IPS DF 4.7 (cell line): ENCODE measurements around the gene SLC10A7.
"Not testable (repeated sequence)": the region's sequence is repeated elsewhere in the genome, so short reads cannot be mapped to it uniquely, and the experiment has no call there.

Experiments used
- DNase-seq: peaks from one replicate; pipeline ENCODE4 v3.0.0-alpha.2; 2013; ENCODE audit warnings: low spot score; ENCODE audit errors: extremely low read depth

SLC10A7 gene

DNA sequence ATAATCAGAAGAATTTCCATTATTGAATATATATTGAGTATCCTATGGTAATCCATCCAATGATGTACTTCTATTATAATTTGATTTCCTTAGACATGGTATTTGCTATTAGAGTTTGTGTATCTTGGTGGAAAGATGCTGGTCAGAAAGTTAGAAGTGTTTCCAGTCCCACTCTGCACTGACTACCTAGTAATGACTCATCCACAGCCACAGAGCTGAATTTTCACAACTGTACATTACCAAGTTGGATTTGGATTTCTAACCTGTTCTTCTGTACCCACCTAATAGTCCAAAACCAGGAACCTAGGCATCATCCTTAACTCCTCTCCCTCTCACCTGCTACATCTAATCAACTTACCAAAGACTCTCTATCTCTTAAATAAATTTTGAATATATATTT lies 162.0 kb downstream of the SLC10A7 start:
- no peak for DNase-seq

DNA sequence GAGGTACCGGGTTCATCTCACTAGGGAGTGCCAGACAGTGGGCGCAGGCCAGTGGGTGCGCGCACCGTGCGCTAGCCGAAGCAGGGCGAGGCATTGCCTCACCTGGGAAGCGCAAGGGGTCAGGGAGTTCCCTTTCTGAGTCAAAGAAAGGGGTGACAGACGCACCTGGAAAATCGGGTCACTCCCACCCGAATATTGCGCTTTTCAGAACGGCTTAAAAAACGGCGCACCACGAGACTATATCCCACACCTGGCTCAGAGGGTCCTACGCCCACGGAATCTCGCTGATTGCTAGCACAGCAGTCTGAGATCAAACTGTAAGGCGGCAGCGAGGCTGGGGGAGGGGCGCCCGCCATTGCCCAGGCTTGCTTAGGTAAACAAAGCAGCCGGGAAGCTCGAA lies 171.6 kb downstream of the SLC10A7 start:
- not testable (repeated sequence) for DNase-seq

DNA sequence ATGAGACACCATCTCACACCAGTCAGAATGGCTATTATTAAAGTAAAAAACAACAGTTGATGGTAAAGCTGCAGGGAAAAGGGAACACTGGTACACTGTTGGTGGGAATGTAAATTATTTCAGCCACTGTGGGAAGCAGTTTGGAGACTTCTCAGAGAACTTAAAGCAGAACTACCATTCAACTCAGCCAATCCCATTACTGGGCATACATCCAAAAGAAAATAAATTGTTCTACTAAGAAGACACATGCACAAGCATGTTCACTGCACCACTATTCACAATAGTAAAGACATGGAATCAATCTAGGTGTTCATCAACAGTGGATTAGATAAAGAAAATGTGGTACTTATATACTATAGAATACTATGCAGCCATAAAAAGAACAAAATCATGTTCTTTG lies 172.4 kb downstream of the SLC10A7 start:
- DNase-seq, result no peak

DNA sequence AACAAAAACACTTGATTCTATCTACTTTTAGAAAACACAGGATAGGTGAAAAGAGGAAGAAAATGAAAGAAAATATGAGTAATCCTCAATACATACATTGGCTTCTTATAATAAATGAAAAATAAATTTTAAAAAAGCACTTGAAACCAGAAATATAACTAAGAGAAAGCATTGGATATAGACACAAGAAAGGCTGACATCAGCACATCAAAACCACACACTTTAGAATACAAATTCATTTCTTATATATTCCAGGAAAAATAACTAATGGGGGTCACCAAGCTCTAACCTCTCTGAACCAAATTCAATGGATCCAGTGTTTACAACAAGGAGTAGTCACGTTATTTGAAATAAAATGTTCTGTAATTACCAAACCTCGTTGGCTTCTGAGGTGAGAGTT lies 173.9 kb downstream of the SLC10A7 start:
- DNase-seq, result no peak

DNA sequence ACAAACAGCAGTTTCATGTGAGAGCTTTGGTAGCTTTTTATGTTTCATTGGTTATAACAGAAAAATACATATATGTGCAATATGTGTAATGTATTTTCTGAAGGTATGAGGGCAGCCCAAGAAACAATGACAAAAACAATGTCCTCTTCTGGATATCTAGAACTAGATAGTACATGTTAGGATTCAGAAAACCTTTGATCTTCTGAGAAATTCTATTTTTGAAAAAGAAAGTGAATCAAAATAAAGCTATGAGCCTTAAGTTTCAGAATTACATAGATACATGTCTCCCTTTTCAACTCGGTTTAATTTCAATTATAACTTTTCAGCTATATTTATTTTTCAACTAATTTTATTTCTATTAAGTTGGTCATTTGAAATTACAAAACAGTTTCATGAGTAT lies 175.5 kb downstream of the SLC10A7 start:
- DNase-seq, result no peak

DNA sequence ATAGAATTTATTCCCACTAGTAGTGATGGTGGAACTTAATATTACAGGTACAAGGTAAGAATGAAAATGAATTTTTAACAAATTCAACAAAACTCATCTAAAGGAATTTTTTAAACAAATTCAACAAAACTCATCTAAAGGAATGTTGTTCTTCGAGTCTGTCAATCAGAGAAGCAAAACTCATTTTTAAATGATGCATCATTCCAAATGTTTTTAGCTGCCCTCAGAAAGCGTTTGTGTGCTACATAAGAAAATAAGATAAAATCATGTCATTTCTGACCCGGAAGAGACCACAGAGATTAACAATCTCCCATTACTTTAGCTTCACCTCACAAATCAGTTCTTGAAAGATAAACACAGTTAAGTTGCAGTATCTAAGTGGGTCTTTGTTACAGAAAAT lies 178.0 kb downstream of the SLC10A7 start:
- DNase-seq, result no peak

DNA sequence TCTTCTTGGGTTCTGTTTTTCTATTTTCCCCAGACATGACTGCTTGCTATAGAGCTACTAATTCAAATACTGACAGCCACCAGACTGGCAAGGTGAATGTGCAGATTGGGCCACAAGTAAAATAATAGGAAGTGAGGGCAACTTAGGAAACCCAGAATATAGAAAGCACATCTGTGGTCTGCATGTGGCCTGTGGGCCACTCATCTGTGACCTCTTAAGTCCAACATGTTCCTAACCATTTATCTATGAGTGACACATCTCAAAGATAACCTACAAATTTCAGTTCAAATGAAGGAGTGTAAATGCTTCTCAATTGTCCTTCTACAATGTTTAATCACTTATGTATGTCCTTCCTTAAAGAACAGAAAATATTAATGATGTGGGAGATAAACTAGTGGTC lies 178.5 kb downstream of the SLC10A7 start:
- no peak for DNase-seq

DNA sequence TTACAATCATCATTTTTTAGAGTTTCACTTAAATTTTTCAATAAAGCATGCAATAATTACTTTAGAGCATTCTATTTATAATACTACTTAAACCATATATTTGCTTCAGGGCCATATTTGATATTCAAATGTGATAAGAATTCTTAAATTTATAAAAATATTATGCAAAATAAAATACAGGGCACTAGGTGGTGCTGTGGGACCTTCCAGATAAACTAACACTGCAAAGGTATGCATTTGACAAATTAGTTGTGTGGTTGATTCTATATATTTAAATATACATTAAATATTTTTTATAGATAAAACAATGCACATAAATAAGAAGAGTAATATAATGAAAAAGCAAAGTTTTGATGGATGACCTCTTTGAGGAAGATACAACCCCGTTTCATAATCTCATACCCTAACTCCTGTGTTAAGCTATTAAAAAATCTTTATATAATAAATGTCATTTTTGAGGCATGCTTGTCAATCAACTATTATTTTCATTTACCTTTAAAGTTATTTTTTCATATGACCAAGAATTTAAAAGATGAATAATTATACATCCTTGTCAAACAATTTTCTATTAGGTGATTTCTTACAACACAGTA lies 179.0 kb downstream of the SLC10A7 start:
- no peak for DNase-seq

DNA sequence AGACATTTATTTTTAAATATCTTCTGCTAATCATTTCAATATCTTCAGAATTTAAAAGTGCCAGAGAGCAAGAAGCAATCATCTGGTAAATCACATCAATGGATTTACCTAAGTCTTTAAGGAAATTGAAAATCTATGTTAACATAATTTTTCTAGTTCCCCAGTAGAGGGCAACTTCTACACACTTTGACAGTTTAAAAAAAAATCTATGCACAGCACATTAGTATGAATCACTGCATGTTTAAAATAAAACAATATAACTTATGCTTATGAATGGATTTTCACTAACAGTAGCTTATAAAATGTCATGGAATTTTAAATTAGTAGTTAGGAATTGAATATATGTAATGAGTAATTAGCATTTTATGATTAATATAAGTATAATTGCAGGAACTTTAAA lies 180.9 kb downstream of the SLC10A7 start:
- no peak for DNase-seq

DNA sequence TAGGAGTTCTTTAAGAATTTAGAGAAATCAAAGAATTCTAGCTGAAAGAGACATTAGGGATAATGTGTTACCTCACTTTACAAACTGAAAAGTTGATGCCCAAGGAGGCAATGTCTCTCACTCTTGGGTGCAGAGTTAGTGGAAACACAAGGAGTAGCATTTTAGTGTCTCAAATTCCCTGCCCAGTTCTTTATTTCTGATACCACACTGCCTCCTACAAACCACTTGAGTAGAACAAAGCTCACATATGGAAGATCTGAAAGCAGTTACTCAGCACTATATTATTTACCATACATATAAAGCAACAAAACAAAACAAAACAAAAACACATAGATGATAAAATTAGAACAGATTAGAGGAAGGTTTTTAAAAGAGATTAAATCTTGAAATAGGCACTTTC lies 183.2 kb downstream of the SLC10A7 start:
- no peak for DNase-seq

DNA sequence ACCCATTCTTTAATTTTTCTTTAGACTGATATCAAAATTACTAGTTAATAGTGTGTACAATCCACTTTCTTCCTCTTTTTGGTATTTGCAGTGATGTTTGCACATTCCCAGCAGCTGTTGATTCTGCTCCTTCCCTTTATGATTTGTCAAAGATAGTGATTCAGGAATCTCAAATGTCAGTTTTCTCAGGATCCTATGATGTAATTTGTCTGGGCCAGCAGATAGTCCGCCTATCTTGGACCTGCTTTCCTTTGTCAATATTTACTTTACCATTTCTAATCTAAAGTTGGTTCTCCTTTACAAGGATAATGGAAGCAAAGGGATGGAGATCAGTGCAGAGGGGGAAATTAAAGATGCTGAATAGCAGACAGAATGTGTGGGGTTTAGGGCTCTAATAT lies 185.3 kb downstream of the SLC10A7 start:
- DNase-seq, result no peak

DNA sequence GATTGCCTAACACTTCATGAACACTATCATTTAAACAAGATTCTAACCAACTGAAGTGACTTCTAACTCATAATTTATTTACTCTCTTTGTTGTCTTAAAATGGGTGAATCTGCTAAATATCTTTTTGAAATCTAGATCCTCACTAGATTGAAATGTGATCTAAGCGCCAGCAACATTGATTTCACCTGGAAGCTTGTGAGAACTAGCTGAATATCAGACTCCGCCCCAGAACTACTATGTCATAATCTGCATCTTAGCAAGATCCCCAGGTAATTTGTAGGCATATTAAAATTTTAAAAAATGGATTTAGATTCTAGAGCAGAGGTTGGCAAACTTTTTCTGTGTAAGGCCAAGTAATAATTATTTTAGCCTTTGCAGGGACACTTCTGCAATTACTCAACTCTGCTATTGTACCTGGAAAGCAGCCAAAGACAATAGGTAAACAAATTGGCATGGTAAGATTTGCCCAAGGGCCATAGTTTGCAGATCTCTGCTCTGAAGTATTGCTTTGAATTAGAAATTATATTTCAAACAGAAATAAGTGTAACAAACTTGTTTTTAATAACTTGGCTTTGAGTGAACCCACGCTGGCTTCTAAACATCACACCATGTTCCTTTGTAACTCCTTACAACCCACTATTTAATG lies 185.9 kb downstream of the SLC10A7 start:
- no peak for DNase-seq

DNA sequence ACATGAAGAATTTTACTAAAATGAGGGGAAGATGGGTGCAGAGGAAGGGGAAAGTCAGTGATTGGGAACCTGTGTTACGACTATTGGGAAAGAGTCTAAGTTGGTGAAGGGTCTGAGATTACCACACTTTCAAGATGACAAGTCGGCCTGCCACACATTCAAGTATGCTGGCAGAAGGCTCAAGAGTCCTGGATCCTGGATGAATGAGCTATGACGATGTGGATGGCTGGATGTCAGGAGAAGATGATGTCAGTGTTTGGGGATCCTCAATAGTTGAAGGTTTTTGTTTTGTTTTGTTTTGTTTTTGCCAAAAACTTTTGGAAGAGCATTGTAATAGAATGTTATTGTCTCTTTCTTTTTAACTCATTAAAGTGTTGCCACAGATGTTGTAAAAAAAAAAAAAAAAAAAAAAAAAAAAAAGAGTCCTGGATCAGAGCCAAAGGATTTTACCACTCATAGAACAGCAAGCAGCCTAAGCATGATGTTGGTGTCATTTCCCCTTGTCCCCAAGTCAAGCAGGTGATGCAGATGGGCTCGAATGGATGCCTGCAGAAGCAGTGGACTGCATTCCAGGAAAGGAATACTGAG lies 186.8 kb downstream of the SLC10A7 start:
- DNase-seq, result no peak

DNA sequence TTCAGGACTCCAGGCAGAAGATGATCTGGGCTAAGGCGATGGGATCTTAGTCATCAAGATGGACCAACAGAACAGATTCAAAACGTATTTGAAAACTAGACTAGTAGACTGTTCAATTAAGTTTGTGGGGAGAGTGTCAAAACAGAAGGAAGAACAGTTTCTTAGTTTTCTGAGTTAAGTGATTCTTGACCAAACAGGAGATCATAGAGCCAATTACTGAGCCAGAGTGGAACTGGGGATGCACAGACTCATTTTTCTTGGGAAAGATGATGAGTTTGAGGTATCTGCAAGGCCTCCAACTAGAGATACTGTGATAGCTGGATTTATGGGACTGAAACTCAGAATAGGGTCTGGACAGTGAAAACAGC lies 187.9 kb downstream of the SLC10A7 start:
- no peak for DNase-seq

DNA sequence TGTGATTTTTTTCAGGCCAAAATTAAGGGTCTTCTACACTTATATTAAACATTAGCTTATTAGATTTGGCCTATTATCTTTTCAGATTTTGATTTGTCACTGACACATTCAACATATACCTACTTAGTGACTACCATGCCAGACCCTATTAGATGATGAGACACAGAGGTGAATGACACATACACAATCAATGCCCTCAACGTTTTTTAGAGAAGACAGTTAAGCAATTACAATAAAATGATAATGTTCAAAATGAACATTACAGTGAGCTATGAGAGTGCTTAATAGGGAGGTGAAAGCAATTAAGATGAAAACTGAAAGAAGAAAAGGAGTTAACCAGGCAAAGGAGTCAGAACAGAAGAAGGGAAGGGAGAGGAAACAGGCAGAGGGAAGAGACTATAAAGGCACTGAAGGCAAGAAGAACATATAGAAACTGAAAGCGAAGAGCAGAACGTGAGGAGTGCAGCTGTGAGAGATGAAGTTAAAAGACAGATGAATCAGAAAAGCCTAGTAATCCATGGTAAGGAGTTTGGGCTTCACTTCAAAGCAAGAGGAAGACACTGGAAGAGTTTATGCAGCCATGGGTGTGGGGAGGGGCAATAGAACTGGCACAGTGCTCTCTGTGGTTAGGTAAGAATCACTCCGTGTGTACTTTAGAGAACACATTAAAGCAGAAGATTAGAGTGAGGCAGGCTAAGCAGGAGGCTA lies 188.4 kb downstream of the SLC10A7 start:
- DNase-seq, result no peak

DNA sequence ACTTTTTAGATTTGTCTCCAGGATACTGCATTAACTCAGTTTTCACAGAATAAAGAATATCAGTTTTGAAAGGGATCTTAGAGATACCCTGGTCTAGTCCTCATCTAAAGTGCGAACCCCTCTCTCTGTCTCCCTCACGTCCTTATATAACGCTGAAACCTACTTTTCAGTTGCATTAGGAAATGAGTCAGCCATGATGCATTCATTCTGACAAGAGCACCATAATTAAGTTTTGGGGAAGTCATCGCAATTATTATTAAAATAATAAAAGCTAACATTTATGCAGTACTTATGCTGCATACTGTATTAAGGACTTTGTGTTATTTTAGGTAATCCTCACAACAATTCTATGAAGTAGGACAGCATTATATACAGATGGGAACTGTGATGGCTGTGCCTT lies 191.3 kb downstream of the SLC10A7 start:
- no peak for DNase-seq

DNA sequence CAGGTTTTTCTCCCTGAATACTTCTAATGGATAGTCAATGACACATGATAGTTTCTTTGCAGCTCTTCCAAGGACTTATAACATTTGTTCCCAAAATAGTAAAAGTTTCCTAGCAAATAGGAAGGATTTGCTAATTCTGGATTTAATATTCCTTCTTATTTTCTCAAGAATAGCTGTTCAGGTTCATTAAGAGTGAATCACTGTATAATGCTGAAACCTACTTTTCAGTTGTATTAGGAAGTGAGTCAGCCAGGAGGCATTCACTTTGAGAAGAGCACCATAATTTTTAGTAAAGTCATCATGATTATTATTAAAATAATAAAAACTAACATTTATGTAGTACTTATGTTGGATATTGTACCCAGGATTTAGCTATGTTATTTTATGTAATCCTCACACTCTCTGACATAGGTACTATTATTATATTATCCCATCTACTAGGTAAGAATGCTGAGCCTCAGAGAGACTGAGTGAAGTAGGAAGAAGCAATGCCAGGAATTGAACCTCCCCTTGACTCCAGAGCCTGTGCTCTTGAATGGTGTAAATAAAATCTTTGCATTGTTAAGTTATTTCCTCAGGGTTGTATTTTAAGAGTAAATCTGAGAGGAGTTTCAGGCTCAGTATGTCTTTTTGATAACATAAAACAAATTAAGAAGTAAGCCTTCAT lies 192.6 kb downstream of the SLC10A7 start:
- DNase-seq, result no peak

DNA sequence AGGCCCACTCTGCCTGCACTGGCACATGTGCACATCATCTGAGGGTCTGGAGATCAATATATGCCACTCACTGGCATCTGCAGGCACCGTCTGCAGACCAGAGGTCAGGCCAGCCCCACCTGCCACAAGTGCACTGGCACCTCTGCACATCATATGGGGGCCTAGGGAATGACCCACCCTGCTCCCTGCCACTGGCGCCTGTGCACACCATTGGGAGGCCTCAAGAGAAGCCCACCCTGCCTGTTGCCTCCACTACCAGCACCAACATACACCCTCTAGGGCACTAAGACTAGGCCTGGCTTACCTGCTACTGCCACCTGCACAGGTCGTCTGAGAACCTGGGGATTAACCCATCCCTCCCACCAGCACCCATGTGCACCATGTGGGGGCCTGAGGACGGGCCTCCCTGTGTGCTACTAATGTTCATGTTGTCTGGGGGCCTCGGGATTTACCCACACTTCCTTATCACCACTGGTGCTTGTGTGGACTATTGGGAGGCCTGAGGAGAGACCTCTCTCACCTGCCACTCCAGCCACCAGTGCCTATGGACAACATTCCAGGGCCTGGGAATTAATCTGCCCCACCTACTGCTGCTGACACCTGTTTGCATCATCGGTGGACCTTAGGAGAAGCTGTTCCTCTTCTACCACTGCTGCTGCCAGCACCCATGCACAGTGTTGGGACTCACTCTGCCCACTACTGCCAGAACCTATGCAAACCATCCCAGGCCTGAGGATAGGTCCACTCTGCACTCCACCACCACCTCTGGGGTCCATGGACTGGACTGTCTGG lies 193.7 kb downstream of the SLC10A7 start:
- no peak for DNase-seq

DNA sequence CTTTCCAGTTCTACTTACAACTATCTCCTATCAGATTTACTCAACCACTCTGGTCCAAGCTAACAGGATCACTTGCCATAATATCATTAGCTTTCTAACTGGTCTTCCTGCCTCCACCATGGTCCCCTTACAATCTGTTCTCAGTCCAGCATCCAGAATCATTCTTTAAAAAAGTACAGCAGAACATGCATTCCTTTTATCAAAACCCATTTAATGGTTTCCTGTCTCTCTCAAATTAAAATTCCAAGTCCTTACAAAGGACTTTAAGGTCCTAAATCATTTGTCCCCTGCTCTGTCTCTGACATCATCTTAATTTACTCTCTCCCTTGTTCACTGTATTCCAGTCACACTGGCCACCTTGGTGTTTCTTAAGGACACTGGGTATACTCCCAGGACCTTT lies 202.8 kb downstream of the SLC10A7 start:
- no peak for DNase-seq

DNA sequence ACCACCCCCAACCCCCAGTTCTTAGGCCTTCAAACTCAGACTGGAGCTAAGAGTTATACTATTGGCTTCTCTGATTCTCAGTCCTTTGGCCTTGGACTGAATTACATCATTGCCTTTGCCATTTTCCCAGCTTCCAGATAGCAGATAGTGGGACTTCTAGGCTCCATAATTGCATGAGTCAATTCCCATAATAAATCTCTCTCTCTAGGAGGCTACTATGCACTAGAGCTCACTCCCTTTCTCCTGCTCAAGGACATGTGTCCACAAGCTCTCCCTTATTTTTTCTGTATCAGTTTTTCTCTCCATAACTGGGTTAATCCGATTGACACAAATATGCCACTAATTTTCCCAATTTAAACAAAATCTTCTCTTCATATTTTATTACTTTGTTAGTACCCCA lies 204.0 kb downstream of the SLC10A7 start:
- DNase-seq, result no peak

DNA sequence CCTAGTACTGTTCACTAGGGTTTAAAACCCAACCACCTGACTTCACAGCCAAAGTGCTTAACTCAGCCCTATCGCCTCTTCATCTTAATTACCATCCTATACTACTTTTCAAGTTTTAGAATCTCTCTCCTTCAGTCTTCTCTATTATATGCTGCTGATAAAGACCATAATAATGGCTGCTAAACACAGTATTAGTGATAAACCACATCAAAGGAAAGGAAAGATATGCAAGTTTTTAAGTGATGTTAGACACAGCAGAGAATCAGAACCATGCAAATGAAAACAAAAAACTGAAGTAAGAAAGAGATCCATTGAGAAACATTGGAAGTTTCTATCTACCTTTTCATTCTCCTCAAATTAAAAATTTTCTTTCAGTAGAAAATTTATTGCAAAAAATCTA lies 206.6 kb downstream of the SLC10A7 start:
- no peak for DNase-seq
